SK-N-MC (cell line): ENCODE data around the gene MAT2B.

ENCODE experiments used
- EZH2 ChIP-seq: fragments of 200-600 bp; sonication (generic); IDR thresholded peaks from one replicate; pipeline ENCODE4 v1.6.1; 2017; ENCODE audit warnings: antibody characterized with exemption
- POLR2AphosphoS5 ChIP-seq: IDR thresholded peaks from 2 replicates; pipeline ENCODE4 v1.6.1; 2012; ENCODE audit warnings: mild to moderate bottlenecking, low read depth, low read length, borderline replicate concordance

DNA sequence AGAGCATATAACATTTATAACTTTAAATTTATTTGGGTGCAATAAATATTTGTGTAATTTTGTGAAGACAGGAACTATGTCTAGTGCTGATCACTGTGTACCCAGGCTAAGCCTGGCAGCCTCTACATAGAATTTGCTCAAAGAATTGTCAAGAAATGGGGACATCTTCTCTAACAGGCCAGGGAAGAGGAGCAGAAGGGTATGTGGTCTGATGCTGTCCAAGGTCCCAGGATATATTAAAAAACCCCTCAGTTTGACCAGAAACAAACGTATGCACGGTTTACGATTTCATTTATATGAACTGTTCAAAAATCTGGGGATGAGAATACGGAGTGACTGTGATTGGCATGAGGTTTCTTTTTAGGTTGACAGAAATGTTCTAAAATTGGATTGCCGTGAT is 55.9 kb downstream of the MAT2B start:
- TF ChIP-seq POLR2AphosphoS5, result no peak
- no peak for TF ChIP-seq EZH2
